ENCODE measurements around the gene TIMM8B.

TIMM8B gene

GRCh38 chr11:112086422-112087191 lies at the start of gene TIMM8B, which contains the start of gene SDHD (continued):
- TF ChIP-seq CTCF (tag by site-specific recombination; IDR thresholded peaks at IDR 0.05) (peak; percentile 92), ZSCAN18 (tag by site-specific recombination; IDR thresholded peaks at IDR 0.05) (no peak), ZNF639 (tag by site-specific recombination; IDR thresholded peaks at IDR 0.05) (0 out of 2 replicates have a peak, but pooled peaks have one; percentile 12), ZNF571 (tag by site-specific recombination; IDR thresholded peaks at IDR 0.05) (no peak), ZNF513 (tag by site-specific recombination; IDR thresholded peaks at IDR 0.05) (no peak), ZNF335 (tag by site-specific recombination; conservative IDR thresholded peaks at IDR 0.05) (peak; percentile 42), ZNF274 (IDR thresholded peaks at IDR 0.05; ENCODE audit: low read length) (no peak), ZNF274 (tag by site-specific recombination; IDR thresholded peaks at IDR 0.05; ENCODE audit: borderline replicate concordance) (no peak), PATZ1 (tag by site-specific recombination; IDR thresholded peaks at IDR 0.05) (no peak), ZNF488 (tag by site-specific recombination; IDR thresholded peaks at IDR 0.05) (no peak), GFI1B (tag by site-specific recombination; IDR thresholded peaks at IDR 0.05) (no peak), ZBTB11 (tag by site-specific recombination; conservative IDR thresholded peaks at IDR 0.05; ENCODE audit: low read depth) (peak; percentile 94), TRIM28 (IDR thresholded peaks at IDR 0.05; ENCODE audit: borderline replicate concordance, low read length) (peak; percentile 29; the same call in 1 of the 2 replicates), SP7 (tag by site-specific recombination; IDR thresholded peaks at IDR 0.05) (peak; percentile 65; the same call in 1 of the 2 replicates), ZIC2 (tag by site-specific recombination; IDR thresholded peaks at IDR 0.05) (no peak), YY1 (tag by site-specific recombination; IDR thresholded peaks at IDR 0.05) (peak; percentile 91), ZXDB (tag by site-specific recombination; IDR thresholded peaks at IDR 0.05) (peak; percentile 50), ZNF239 (tag by site-specific recombination; IDR thresholded peaks at IDR 0.05) (no peak), ZNF350 (tag by site-specific recombination; IDR thresholded peaks at IDR 0.05) (no peak), ZNF664 (tag by site-specific recombination; IDR thresholded peaks at IDR 0.05) (no peak)

Measured in HEK293 (cell line).